Gastrocnemius medialis (tissue), 4 donors: ENCODE data around the gene ASPRV1. TPM values are rescaled to one million over a fixed set of nuclear protein-coding genes. Genes with fewer than 3 reads are reported as not detected.

ENCODE experiments used
- ATAC-seq, 2 donors: fragments of 150-250 bp; one replicate each; pipeline ENCODE4 v1.9.1; 2016
- DNase-seq, 2 donors: peaks; one replicate each; pipeline ENCODE4 v3.0.0-alpha.2; 2019
- H3K27ac ChIP-seq, 4 donors: fragments of 200-600 bp; sonication (generic); 1 replicate in 1 of 4; 2 replicates in 3 of 4; pipeline ENCODE4 v1.5.1; 2016 to 2018; ENCODE audit warnings: mild to moderate bottlenecking in 2 of 4, moderate library complexity in 1 of 4
- H3K27me3 ChIP-seq, 3 donors: fragments of 200-600 bp; sonication (generic) in 2 of 3; 1 replicate in 1 of 3; 2 replicates in 2 of 3; pipeline versions ENCODE4 v1.5.1 to v1.6.0; 2016 to 2019; ENCODE audit warnings: mild to moderate bottlenecking in 1 of 3, moderate library complexity in 1 of 3
- H3K36me3 ChIP-seq, 2 donors: fragments of 200-600 bp; sonication (generic) in 1 of 2; one replicate each; pipeline ENCODE4 v1.5.1; 2017 to 2018
- H3K4me1 ChIP-seq, 2 donors: fragments of 200-600 bp; sonication (generic) in 1 of 2; one replicate each; pipeline ENCODE4 v1.5.1; 2016 to 2017; ENCODE audit warnings: mild to moderate bottlenecking in 2 of 2
- H3K4me3 ChIP-seq, 4 donors: fragments of 200-600 bp; sonication (generic) in 3 of 4; 1 replicate in 1 of 4; 2 replicates in 3 of 4; pipeline ENCODE4 v1.5.1; 2016 to 2019; ENCODE audit warnings: mild to moderate bottlenecking in 2 of 4
- H3K9me3 ChIP-seq, 3 donors: fragments of 200-600 bp; sonication (generic) in 2 of 3; 1 replicate in 1 of 3; 2 replicates in 2 of 3; pipeline ENCODE4 v1.5.1; 2016 to 2019
- CTCF ChIP-seq, 5 experiments: fragments of 450-650 bp in 3 of 5; fragments of 200-600 bp in 2 of 5; sonication (generic) in 2 of 5; IDR thresholded peaks in 4 of 5; conservative IDR thresholded peaks in 1 of 5; 1 replicate in 4 of 5; 2 replicates in 1 of 5; pipeline ENCODE4 v1.5.1; 2016 to 2019; ENCODE audit warnings: antibody characterized with exemption in 5 of 5, mild to moderate bottlenecking in 3 of 5, moderate library complexity in 3 of 5
- POLR2A ChIP-seq, 2 donors: fragments of 450-650 bp; IDR thresholded peaks; one replicate each; pipeline ENCODE4 v1.6.1; 2017; ENCODE audit warnings: antibody characterized with exemption in 2 of 2, mild to moderate bottlenecking in 2 of 2, moderate library complexity in 2 of 2
- in situ Hi-C, 4 donors: fragments of 200-750 bp; cut with MboI; loops; one replicate each; pipeline versions ENCODE4 v1.15.0 to v1.8.0; 2017; ENCODE audit warnings: low sequenced_read_pairs in 4 of 4
- intact Hi-C: fragments of 100-400 bp; cut with DNase I; formaldehyde crosslinking; loops from one replicate; pipeline ENCODE4 v1.15.1; 2023; ENCODE audit warnings: low total_unique reads
- total RNA-seq, 4 donors: library from RNA; depleted of rRNA; stranded (reverse); fragments of >200 nt; gene quantifications; one replicate each; pipeline versions ENCODE4 v1.1.0 to v1.2.3, GENCODE V29; 2016

ASPRV1 gene
- total RNA-seq, 4 donors from 2014 or later = 0.39 to 3.1 (median 0.61) TPM

- Histone ChIP-seq H3K9me3 (no peaks in the 10 kb centered on the region), H3K36me3 (no peaks in the 10 kb centered on the region), H3K4me3 (no peak overlapping the region), H3K27me3 (no peaks in the 10 kb centered on the region), H3K27ac (no peak overlapping the region), H3K4me1 (peaks cover 0 to 5% of the 10 kb centered on the region in 2 donors)
- intact Hi-C loops (no loop called here), in situ Hi-C loops (no loop called here)
- DNase-seq = no peak
- no peak for ATAC-seq
- TF ChIP-seq POLR2A (IDR thresholded peaks at IDR 0.05) (no peak), CTCF (IDR thresholded peaks at IDR 0.05 in 4 of 5, conservative IDR thresholded peaks at IDR 0.05 in 1 of 5) (no peak)
Observed at GRCh38 chr2:69964353-69964841, 3.0 kb upstream of the ASPRV1 start.

GRCh38 chr2:69962986-69963730, 1.7 kb upstream of the ASPRV1 start:
- no peak for DNase-seq
- Histone ChIP-seq H3K4me3 (no peak overlapping the region), H3K9me3 (no peaks in the 10 kb centered on the region), H3K27ac (no peak overlapping the region), H3K27me3 (no peaks in the 10 kb centered on the region), H3K36me3 (no peaks in the 10 kb centered on the region), H3K4me1 (peaks cover 0 to 5% of the 10 kb centered on the region in 2 donors)
- in situ Hi-C loops = no loop called here
- intact Hi-C loops = no loop called here
- no peak for ATAC-seq
- no peak for TF ChIP-seq POLR2A (IDR thresholded peaks at IDR 0.05)
- TF ChIP-seq CTCF (IDR thresholded peaks at IDR 0.05 in 4 of 5, conservative IDR thresholded peaks at IDR 0.05 in 1 of 5) = no peak

GRCh38 chr2:69960821-69961220, 610 bp downstream of the ASPRV1 start:
- no peak for TF ChIP-seq POLR2A (IDR thresholded peaks at IDR 0.05)
- TF ChIP-seq CTCF (IDR thresholded peaks at IDR 0.05 in 4 of 5, conservative IDR thresholded peaks at IDR 0.05 in 1 of 5) = no peak
- intact Hi-C loops (no loop called here), in situ Hi-C loops (no loop called here)
- Histone ChIP-seq H3K27ac (no peak overlapping the region), H3K36me3 (no peaks in the 10 kb centered on the region), H3K4me3 (no peak overlapping the region), H3K9me3 (no peaks in the 10 kb centered on the region), H3K27me3 (no peaks in the 10 kb centered on the region), H3K4me1 (peaks cover 0 to 5% of the 10 kb centered on the region in 2 donors)
- ATAC-seq (no peak), DNase-seq (no peak)

GRCh38 chr2:69959425-69959824, 2.0 kb downstream of the ASPRV1 start:
- no peak for ATAC-seq
- H3K27me3 ChIP-seq = no peaks in the 10 kb centered on the region
- H3K9me3 ChIP-seq = no peaks in the 10 kb centered on the region
- no peak for DNase-seq
- no peak overlapping the region for H3K4me3 ChIP-seq
- peaks cover 0 to 4% of the 10 kb centered on the region in 2 donors for H3K4me1 ChIP-seq
- intact Hi-C loops (no loop called here), in situ Hi-C loops (no loop called here)
- no peak overlapping the region for H3K27ac ChIP-seq
- no peaks in the 10 kb centered on the region for H3K36me3 ChIP-seq
- TF ChIP-seq CTCF (IDR thresholded peaks at IDR 0.05 in 4 of 5, conservative IDR thresholded peaks at IDR 0.05 in 1 of 5) (no peak), POLR2A (IDR thresholded peaks at IDR 0.05) (no peak)
